HK-2 (cell line): ENCODE measurements around the gene ABR.
"Not testable (repeated sequence)": the region's sequence is repeated elsewhere in the genome, so short reads cannot be mapped to it uniquely, and the experiment has no call there.

Experiments used
- DNase-seq: peaks from one replicate; pipeline ENCODE4 v3.0.0-alpha.2; 2018; ENCODE audit not compliant: unreplicated experiment

ABR gene

DNA sequence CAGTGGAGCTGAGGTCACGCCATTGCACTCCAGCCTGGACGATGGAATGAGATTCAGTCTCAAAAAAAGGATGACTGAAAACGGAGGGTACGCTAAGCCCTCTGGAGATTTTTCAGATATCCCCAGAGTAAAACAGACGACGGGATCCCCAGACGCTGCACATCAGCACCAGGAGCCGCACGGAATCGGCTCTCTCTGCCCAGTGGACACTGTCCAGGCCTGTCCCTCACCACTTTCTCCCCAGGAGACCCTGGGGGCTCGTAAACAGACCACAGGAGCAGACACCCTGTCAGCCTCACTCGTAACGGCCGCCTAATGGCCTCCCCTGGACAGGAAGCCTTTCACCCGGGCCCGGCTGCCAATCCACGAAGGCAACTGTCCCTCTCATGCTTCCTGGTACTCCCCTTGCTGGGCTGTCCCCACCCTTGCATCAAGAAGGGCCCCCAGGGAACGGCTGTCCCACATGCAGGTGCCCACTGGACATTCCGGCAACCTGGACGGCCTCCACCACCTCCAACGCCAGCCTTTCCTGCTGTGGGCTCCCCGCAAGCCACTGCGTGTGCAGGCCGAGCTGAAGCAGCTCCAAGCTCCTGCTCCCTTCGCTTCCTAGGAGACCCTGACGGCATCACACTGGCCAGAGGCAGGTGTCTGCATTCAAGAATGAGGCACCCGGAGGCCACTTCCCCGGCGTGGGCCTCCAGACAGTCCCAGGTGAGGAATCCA lies 108.5 kb downstream of the ABR start:
- DNase-seq, result no peak

DNA sequence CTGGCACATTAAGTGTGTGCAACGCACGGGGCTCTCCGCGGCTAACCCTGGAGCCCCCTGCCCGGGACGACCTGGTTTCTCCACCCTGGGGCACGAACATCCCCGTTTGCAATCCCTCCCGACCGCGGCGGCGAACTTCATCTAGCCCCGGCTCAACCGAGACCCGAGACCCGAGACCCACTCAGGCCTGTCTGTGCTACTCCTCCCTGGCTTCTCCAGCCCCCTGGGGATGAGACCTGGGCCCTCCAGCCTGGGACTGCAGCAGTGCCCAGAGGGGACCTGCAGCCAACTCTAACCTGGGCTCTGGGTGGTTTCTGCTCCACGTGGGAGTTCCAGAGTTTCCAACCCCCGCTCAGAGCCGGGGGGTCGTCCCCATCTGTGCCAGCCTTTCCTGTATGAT lies 109.4 kb downstream of the ABR start:
- no peak for DNase-seq

DNA sequence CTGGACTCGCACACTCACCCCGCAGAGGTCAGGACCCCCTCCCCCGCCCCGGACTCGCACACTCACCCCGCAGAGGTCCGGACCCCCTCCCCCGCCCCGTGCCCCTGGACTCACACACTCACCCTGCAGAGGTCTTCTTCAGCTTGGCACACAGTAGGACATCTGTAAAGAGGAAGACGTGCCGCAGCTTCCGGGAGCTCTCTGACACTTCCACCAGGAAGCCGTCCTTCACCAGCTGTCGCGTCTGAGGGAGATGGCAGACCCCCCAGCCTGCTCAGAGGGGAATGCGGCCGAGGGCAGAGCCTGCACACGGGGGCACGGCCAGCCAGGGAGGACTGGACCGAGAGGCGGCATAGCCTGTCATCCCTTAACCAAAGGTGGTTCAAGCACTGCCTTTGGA lies 109.9 kb downstream of the ABR start:
- no peak for DNase-seq

GRCh38 chr17:1068356-1068755 lies 111.4 kb downstream of the ABR start:
- no peak for DNase-seq

GRCh38 chr17:1067282-1067956 lies 112.4 kb downstream of the ABR start:
- DNase-seq, result peak; percentile 68

DNA sequence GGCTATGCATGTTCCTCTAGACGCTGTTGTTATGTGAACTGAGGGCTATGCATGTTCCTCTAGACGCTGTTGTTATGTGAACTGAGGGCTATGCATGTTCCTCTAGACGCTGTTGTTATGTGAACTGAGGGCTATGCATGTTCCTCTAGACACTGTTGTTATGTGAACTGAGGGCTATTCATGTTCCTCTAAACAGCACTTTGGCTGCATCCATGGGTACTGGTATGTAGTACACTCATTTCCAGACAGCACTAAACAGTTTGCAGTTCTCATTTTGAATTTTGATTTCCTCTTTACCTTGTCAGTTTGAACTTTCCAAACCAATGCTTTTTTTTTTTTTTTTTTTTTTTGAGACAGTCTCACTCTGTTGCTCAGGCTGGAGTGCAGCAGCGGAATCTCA lies 114.4 kb downstream of the ABR start:
- not testable (repeated sequence) for DNase-seq

DNA sequence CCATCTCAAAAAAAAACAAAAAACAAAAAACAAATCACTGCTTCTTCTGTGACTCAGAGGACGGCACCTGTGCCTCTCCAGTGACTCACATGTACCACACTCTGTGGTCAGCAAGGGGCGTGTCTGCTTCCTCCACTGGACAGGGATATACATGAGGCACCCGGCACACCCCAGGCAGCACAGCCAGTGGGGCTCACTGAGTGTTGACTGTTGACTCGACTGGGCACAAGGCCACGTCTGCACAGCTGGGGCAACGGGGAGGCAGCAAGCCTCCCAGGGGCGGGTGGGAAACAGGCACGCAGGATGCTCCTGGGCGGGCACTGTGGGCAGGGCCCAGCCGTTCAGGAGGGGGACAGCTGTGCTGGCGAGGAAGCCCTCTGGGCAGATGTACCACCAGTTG lies 118.8 kb downstream of the ABR start:
- DNase-seq, result peak; percentile 90

DNA sequence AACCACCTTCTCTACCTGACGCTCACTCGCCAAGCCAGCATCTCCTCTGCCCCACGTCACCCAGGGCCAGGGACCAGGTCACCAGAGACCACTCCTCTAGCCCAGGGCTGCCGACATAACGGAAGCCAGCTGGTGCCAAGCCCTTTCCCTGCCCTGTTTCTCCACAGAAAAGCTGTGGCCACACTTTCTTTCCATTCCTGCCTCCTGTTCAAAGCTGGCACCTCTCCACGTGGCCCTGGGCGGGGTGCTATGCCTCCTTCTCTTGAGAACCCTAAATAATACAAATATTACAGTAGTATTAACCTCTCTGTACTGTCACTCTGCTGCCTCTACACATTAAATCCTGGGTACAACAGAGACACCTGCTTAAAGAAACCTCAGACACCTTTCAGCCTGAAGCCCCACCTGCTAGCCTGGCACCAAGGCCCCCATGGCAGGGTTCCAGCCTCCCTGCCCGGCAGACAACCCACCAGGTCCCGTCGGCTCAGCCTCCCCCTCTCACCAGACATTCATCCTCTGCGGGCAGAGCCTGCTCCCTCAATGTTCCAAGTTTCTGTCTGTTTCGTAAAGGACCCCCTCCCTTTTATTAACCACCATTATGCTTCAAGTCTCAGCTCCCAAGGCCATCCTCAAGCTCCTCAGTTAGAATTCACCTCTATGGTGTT lies 120.5 kb downstream of the ABR start:
- DNase-seq, result no peak

DNA sequence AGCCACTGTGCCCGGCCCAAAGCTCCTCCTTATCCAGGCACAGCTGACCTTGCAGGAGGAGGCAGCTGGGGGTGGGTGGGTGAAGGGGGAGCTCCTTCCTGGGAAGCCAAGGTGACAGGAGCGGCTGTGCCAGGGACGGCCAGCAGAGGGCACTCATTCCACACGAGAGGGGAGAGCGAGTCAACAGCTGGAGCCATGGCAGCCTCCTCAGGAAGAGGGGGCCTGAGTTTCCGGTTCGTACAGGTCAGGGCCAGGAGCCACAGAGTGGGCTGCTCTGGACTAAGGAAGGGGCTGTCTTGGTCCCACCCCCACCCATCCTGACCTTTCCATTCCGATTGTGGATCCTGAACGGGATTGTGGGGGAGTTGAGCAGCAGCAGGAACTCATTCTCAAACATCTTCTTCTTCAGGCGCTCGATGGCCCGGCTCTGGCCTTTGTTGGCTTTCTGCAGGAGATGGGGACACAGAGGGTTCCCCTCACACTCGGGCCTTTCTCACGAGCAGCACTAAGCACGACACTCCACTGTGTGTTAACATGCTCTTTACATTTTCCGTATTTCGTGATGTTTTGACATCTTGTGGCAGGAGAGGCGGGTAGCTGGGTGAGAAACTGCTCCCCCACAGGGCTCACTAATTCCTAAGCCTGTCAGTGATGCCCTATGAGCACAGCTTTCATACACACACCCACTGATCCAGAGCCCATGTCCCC lies 121.2 kb downstream of the ABR start:
- peak; percentile 75 for DNase-seq

- DNase-seq, result no peak
Measured at GRCh38 chr17:1056761-1057160, 123.0 kb downstream of the ABR start.

GRCh38 chr17:1055751-1056645 lies 123.8 kb downstream of the ABR start:
- DNase-seq, result peak; percentile 53

DNA sequence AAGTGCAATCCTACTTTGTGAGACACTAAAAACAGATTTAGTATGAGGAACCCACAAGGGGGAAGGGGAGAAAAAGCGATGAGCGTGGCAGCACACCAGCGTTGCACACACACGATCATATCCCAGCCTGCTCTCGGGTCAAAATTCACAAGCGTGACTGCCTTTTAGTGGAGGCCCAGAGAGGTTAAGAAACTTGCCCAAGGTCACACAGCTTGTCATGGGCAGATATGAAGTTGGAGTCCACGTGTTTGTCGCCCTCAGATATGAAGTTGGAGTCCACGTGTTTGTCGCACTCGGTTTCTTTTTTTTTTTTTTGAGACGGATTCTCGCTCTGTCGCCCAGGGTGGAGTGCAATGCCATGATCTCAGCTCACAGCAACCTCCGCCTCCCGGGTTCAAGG lies 124.5 kb downstream of the ABR start:
- no peak for DNase-seq

- DNase-seq, result no peak
Measured at GRCh38 chr17:1054656-1055055, 125.1 kb downstream of the ABR start.

GRCh38 chr17:1053661-1054360 lies 126.0 kb downstream of the ABR start:
- no peak for DNase-seq

DNA sequence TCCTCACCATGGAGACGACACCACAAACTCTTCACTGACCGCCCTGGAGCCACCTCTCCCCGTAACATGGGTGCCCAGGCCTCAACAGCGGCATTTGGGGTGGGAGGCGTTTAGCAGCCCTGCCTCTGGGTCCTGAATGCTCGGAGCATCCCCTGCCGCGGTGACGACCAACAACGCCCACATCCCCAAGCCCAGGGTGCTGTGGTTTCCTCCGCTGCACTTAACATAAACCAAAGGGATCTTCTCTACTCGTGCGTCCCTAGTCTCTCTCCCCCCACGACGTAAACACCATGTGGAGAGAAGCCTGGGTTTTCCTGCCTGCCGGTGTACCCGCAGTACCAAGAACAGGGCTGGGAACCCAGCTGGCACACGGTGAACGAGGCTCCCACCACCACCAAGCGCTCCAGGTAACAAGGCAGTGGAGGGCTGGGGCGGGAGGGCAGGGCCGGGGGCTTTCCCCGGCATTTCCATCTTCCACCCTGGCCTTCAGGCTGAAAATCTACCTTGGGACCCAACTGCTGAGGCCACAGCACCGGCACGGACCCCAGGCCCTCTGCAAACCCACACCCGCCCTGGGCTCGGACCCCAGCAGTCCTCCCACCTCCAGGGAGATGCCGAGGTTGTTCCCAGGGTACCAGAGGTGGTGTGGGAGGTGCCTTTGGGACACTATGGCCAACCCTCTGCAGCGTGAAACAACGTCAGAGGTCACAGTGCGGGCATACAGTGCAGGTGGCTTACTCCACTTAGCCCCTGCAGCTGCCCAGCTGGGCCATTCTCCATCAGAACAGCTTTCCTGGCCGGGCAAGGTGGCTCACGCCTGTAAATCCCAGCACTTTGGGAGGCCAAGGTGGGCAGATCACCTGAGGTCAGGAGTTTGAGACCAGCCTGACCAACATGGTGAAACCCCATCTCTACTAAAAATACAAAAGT lies 128.5 kb downstream of the ABR start:
- no peak for DNase-seq

- no peak for DNase-seq
Measured at GRCh38 chr17:1050246-1050995, 129.4 kb downstream of the ABR start.

GRCh38 chr17:1049446-1050225 lies 130.1 kb downstream of the ABR start:
- no peak for DNase-seq

- not testable (repeated sequence) for DNase-seq
Measured at GRCh38 chr17:1048516-1049115, 131.2 kb downstream of the ABR start.
